GM12875 (cell line): ENCODE data around the gene DIAPH3.

ENCODE experiments used
- H3K4me3 ChIP-seq: one replicate; pipeline ENCODE4 v1.5.1; 2011; ENCODE audit warnings: low read depth, low read length, control low read depth
- CTCF ChIP-seq: IDR thresholded peaks from 2 replicates; pipeline ENCODE4 v1.5.1; 2011; ENCODE audit warnings: low read depth, mild to moderate bottlenecking, control low read depth, inconsistent platforms, low read length, moderate library complexity, borderline replicate concordance; ENCODE audit not compliant: insufficient read depth

The DIAPH3 gene

GRCh38 chr13:59745392-59745788, 418.3 kb downstream of the DIAPH3 start:
- no peak overlapping the region for H3K4me3 ChIP-seq
- no peak for TF ChIP-seq CTCF

GRCh38 chr13:59744747-59745391, 418.9 kb downstream of the DIAPH3 start:
- no peak overlapping the region for H3K4me3 ChIP-seq

GRCh38 chr13:59743195-59743594, 420.5 kb downstream of the DIAPH3 start:
- no peak overlapping the region for H3K4me3 ChIP-seq
- TF ChIP-seq CTCF: no peak

More at GRCh38 chr13:59744747-59745391, 418.9 kb downstream of the DIAPH3 start:
- TF ChIP-seq CTCF: no peak

- TF ChIP-seq CTCF: no peak
- H3K4me3 ChIP-seq: no peak overlapping the region
Observed at GRCh38 chr13:59742467-59742866, 421.3 kb downstream of the DIAPH3 start.

GRCh38 chr13:59738921-59739320, 424.8 kb downstream of the DIAPH3 start:
- H3K4me3 ChIP-seq: no peak overlapping the region
- TF ChIP-seq CTCF: no peak

GRCh38 chr13:59734393-59734792, 429.3 kb downstream of the DIAPH3 start:
- TF ChIP-seq CTCF: no peak

GRCh38 chr13:59733744-59734143, 430.0 kb downstream of the DIAPH3 start:
- no peak for TF ChIP-seq CTCF

More at GRCh38 chr13:59734393-59734792, 429.3 kb downstream of the DIAPH3 start:
- H3K4me3 ChIP-seq: no peak overlapping the region

More at GRCh38 chr13:59733744-59734143, 430.0 kb downstream of the DIAPH3 start:
- no peak overlapping the region for H3K4me3 ChIP-seq
